Stimulated activated effector memory CD8-positive, alpha-beta T cell treated with anti-CD3 and anti-CD28 coated beads, Interleukin-12 subunit alpha, Interleukin-12 subunit beta, amount 100 ng/mL, for 72 hours (primary cell): Measurements from ENCODE around the gene RAB8A.

ENCODE experiments used
- ATAC-seq: fragments of 150-1000 bp; cut with Tn5 transposase; 2 replicates; pipeline ENCODE4 v1.10.0; 2021
- DNase-seq, 2 donors: peaks; one replicate each; pipeline ENCODE4 v3.0.0; 2021 to 2022; ENCODE audit warnings: low spot score in 2 of 2
- H3K27ac Mint-ChIP-seq: one replicate; pipeline ENCODE4 v1.8.0; 2022; ENCODE audit warnings: mild to moderate bottlenecking, mixed read lengths
- H3K36me3 Mint-ChIP-seq: one replicate; pipeline ENCODE4 v1.8.0; 2022; ENCODE audit warnings: mild to moderate bottlenecking, mixed read lengths
- H3K4me1 Mint-ChIP-seq: one replicate; pipeline ENCODE4 v1.8.0; 2022; ENCODE audit warnings: mixed read lengths
- H3K4me3 Mint-ChIP-seq: one replicate; pipeline ENCODE4 v1.8.0; 2022; ENCODE audit warnings: mild to moderate bottlenecking, mixed read lengths
- H3K9me3 Mint-ChIP-seq: one replicate; pipeline ENCODE4 v1.8.0; 2022; ENCODE audit warnings: mixed read lengths

The RAB8A gene

GRCh38 chr19:16139752-16140151 is 28.1 kb downstream of the RAB8A start:
- peak overlapping the region; percentile 45 for H3K4me3 Mint-ChIP-seq
- DNase-seq (peak in 1 of 2 donors; percentile 68), ATAC-seq (peak; percentile 20)
- H3K4me1 Mint-ChIP-seq: peaks cover 76% of the 10 kb centered on the region
- H3K36me3 Mint-ChIP-seq: peaks cover 21% of the 10 kb centered on the region
- peak overlapping the region; percentile 84 for H3K27ac Mint-ChIP-seq
- H3K9me3 Mint-ChIP-seq: no peaks in the 10 kb centered on the region

GRCh38 chr19:16141043-16141442 is 29.4 kb downstream of the RAB8A start:
- Mint-ChIP-seq H3K4me3 (peak overlapping the region; percentile 39), H3K36me3 (peaks cover 20% of the 10 kb centered on the region), H3K27ac (peak overlapping the region; percentile 87), H3K4me1 (peaks cover 76% of the 10 kb centered on the region), H3K9me3 (no peaks in the 10 kb centered on the region)
- ATAC-seq: peak; percentile 41
- DNase-seq: peak in 1 of 2 donors; percentile 61

- Mint-ChIP-seq H3K4me3 (peak overlapping the region; percentile 100), H3K27ac (peak overlapping the region; percentile 65), H3K4me1 (peaks cover 69% of the 10 kb centered on the region), H3K9me3 (no peaks in the 10 kb centered on the region), H3K36me3 (peaks cover 29% of the 10 kb centered on the region)
- DNase-seq (no peak), ATAC-seq (no peak)
Observed at GRCh38 chr19:16142032-16142580, 30.4 kb downstream of the RAB8A start.

GRCh38 chr19:16143399-16144215 is 31.9 kb downstream of the RAB8A start, which contains the start of gene HSH2D:
TSS of gene HSH2D (plus strand) at chr19:16143685. CDS start at chr19:16148751, 5,066 bp downstream.
- peak; percentile 92 for ATAC-seq

GRCh38 chr19:16144216-16144581 is 32.5 kb downstream of the RAB8A start:
- peak; percentile 15 for ATAC-seq
- peaks cover 64% of the 10 kb centered on the region for H3K4me1 Mint-ChIP-seq
- no peak for DNase-seq
- H3K9me3 Mint-ChIP-seq: no peaks in the 10 kb centered on the region
- peak overlapping the region; percentile 99 for H3K27ac Mint-ChIP-seq
- peaks cover 44% of the 10 kb centered on the region for H3K36me3 Mint-ChIP-seq
- H3K4me3 Mint-ChIP-seq: peak overlapping the region; percentile 100

More at GRCh38 chr19:16143399-16144215, 31.9 kb downstream of the RAB8A start, which contains the start of gene HSH2D:
- peaks cover 64% of the 10 kb centered on the region for H3K4me1 Mint-ChIP-seq
- peak within 1 kb of the TSS; percentile 99 for H3K27ac Mint-ChIP-seq
- H3K4me3 Mint-ChIP-seq: peak within 1 kb of the TSS; percentile 100
- no peaks in the 10 kb centered on the region for H3K9me3 Mint-ChIP-seq
- H3K36me3 Mint-ChIP-seq: peaks cover 43% of the 10 kb centered on the region
- DNase-seq: peak; percentile 44 to 80

GRCh38 chr19:16146112-16146511 is 34.4 kb downstream of the RAB8A start:
- DNase-seq (no peak), ATAC-seq (no peak)
- Mint-ChIP-seq H3K27ac (peak overlapping the region; percentile 70), H3K4me1 (peaks cover 51% of the 10 kb centered on the region), H3K36me3 (peaks cover 63% of the 10 kb centered on the region), H3K9me3 (no peaks in the 10 kb centered on the region), H3K4me3 (peak overlapping the region; percentile 100)

GRCh38 chr19:16148443-16149229 is 36.9 kb downstream of the RAB8A start:
- ATAC-seq: no peak
- H3K4me1 Mint-ChIP-seq: peaks cover 32% of the 10 kb centered on the region
- no peak overlapping the region for H3K4me3 Mint-ChIP-seq
- no peak for DNase-seq
- peaks cover 88% of the 10 kb centered on the region for H3K36me3 Mint-ChIP-seq
- no peaks in the 10 kb centered on the region for H3K9me3 Mint-ChIP-seq
- H3K27ac Mint-ChIP-seq: peak overlapping the region; percentile 83

- Mint-ChIP-seq H3K4me1 (peaks cover 27% of the 10 kb centered on the region), H3K4me3 (no peak overlapping the region), H3K9me3 (no peaks in the 10 kb centered on the region), H3K36me3 (peaks cover 96% of the 10 kb centered on the region), H3K27ac (no peak overlapping the region)
- DNase-seq (no peak), ATAC-seq (no peak)
Observed at GRCh38 chr19:16153582-16154336, 42.1 kb downstream of the RAB8A start.

GRCh38 chr19:16154557-16154956 is 42.9 kb downstream of the RAB8A start:
- ATAC-seq (no peak), DNase-seq (no peak)
- Mint-ChIP-seq H3K4me3 (no peak overlapping the region), H3K36me3 (peaks cover 88% of the 10 kb centered on the region), H3K4me1 (peaks cover 19% of the 10 kb centered on the region), H3K27ac (peak overlapping the region; percentile 74), H3K9me3 (no peaks in the 10 kb centered on the region)

- Mint-ChIP-seq H3K36me3 (peaks cover 83% of the 10 kb centered on the region), H3K27ac (peak overlapping the region; percentile 74), H3K4me1 (peaks cover 16% of the 10 kb centered on the region), H3K4me3 (no peak overlapping the region), H3K9me3 (no peaks in the 10 kb centered on the region)
- DNase-seq (no peak), ATAC-seq (no peak)
Observed at GRCh38 chr19:16155128-16155527, 43.4 kb downstream of the RAB8A start.

GRCh38 chr19:16156904-16157303 is 45.2 kb downstream of the RAB8A start:
- Mint-ChIP-seq H3K4me3 (no peak overlapping the region), H3K36me3 (peaks cover 65% of the 10 kb centered on the region), H3K4me1 (peaks cover 27% of the 10 kb centered on the region), H3K9me3 (no peaks in the 10 kb centered on the region), H3K27ac (no peak overlapping the region)
- DNase-seq (no peak), ATAC-seq (no peak)

- Mint-ChIP-seq H3K4me3 (no peak overlapping the region), H3K36me3 (peaks cover 58% of the 10 kb centered on the region), H3K4me1 (peaks cover 27% of the 10 kb centered on the region), H3K27ac (no peak overlapping the region), H3K9me3 (no peaks in the 10 kb centered on the region)
- ATAC-seq (no peak), DNase-seq (no peak)
Observed at GRCh38 chr19:16157601-16158000, 45.9 kb downstream of the RAB8A start.

GRCh38 chr19:16159655-16160054 is 48.0 kb downstream of the RAB8A start:
- peaks cover 25% of the 10 kb centered on the region for H3K4me1 Mint-ChIP-seq
- ATAC-seq: no peak
- no peak for DNase-seq
- no peak overlapping the region for H3K4me3 Mint-ChIP-seq
- peak overlapping the region; percentile 34 for H3K27ac Mint-ChIP-seq
- peaks cover 37% of the 10 kb centered on the region for H3K36me3 Mint-ChIP-seq
- H3K9me3 Mint-ChIP-seq: no peaks in the 10 kb centered on the region

- no peak overlapping the region for H3K27ac Mint-ChIP-seq
- peak overlapping the region; percentile 35 for H3K4me3 Mint-ChIP-seq
- no peaks in the 10 kb centered on the region for H3K9me3 Mint-ChIP-seq
- no peak for DNase-seq
- peaks cover 17% of the 10 kb centered on the region for H3K4me1 Mint-ChIP-seq
- peak; percentile 49 for ATAC-seq
- H3K36me3 Mint-ChIP-seq: peaks cover 29% of the 10 kb centered on the region
Observed at GRCh38 chr19:16160445-16160942, 48.8 kb downstream of the RAB8A start.
